Esophagus muscularis mucosa (tissue), 4 donors: ENCODE results near the gene C1orf174.
A peak's percentile ranks its signal among the peaks of the same experiment; 100 is the strongest.

ENCODE experiments used
- EP300 ChIP-seq: sonication (generic); formaldehyde crosslinking; IDR thresholded peaks from one replicate; pipeline ENCODE4 v1.6.1; 2017; ENCODE audit warnings: antibody characterized with exemption
- POLR2AphosphoS5 ChIP-seq, 2 donors: sonication (generic); formaldehyde crosslinking; IDR thresholded peaks; one replicate each; pipeline ENCODE4 v1.6.1; 2017; ENCODE audit warnings: antibody characterized with exemption in 2 of 2
- TF ChIP-seq, protein P1 (sequence below), 3 experiments: fragments of 200-600 bp in 2 of 3; fragments of 450-650 bp in 1 of 3; sonication (generic) in 2 of 3; IDR thresholded peaks; one replicate each; pipeline ENCODE4 v1.5.1; 2017 to 2019; ENCODE audit warnings: antibody characterized with exemption in 3 of 3, mild to moderate bottlenecking in 2 of 3, moderate library complexity in 1 of 3

DNA sequence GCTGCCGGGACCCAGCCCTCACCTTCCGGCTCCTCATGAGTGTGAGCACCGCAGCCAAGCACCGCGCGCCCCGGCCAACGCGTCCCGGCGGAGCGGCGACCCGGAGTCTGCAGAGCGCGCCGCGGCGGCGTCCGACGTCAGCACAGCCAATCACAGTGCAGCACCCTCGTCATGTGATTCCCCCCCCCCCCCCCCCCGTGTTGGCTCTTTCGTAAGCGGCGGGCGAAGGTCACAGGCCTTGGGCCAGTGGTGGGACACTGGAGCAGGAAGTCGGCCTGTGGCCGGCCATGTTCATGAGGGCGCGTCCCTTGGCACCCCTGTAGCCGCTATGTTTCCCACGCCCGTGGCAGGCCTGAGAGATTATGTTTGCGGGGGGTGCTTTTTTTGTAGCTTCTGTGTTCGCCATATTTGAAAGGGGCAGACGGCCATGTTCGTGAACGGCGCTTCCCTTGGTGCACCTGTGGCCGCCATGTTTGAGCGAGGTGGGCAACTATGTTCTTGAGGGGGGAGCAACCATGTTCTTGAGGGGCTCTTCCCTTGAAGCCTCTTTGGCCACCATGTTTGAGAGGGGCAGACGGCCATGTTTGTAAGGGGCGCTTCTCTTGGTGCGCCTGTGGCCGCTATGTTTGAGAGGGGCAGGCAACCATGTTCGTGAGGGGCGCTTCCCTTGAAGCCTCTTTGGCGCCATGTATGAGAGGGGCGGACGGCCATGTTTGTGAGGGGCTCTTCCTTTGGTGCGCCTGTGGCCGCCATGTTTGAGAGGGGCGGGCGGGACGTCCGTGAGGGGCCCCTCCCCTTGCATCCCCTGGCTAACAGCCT is at the start of gene C1orf174:
- TF ChIP-seq POLR2AphosphoS5 (IDR thresholded peaks at IDR 0.05) (peak; percentile 23 to 90), EP300 (no peak)
- TF ChIP-seq, protein P1, sequence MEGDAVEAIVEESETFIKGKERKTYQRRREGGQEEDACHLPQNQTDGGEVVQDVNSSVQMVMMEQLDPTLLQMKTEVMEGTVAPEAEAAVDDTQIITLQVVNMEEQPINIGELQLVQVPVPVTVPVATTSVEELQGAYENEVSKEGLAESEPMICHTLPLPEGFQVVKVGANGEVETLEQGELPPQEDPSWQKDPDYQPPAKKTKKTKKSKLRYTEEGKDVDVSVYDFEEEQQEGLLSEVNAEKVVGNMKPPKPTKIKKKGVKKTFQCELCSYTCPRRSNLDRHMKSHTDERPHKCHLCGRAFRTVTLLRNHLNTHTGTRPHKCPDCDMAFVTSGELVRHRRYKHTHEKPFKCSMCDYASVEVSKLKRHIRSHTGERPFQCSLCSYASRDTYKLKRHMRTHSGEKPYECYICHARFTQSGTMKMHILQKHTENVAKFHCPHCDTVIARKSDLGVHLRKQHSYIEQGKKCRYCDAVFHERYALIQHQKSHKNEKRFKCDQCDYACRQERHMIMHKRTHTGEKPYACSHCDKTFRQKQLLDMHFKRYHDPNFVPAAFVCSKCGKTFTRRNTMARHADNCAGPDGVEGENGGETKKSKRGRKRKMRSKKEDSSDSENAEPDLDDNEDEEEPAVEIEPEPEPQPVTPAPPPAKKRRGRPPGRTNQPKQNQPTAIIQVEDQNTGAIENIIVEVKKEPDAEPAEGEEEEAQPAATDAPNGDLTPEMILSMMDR (IDR thresholded peaks at IDR 0.05) = no peak
